HG02870 (cell line): ENCODE measurements around the gene VAV3.
A peak's percentile ranks its signal among the peaks of the same experiment; 100 is the strongest.
"Not testable (repeated sequence)": the region's sequence is repeated elsewhere in the genome, so short reads cannot be mapped to it uniquely, and the experiment has no call there.

Source experiments
- ATAC-seq: cut with Tn5 transposase; IDR thresholded peaks from one replicate; pipeline ENCODE4 v1.9.1; 2021; ENCODE audit warnings: mild to moderate bottlenecking, moderate library complexity; ENCODE audit not compliant: unreplicated experiment

Gene VAV3

DNA sequence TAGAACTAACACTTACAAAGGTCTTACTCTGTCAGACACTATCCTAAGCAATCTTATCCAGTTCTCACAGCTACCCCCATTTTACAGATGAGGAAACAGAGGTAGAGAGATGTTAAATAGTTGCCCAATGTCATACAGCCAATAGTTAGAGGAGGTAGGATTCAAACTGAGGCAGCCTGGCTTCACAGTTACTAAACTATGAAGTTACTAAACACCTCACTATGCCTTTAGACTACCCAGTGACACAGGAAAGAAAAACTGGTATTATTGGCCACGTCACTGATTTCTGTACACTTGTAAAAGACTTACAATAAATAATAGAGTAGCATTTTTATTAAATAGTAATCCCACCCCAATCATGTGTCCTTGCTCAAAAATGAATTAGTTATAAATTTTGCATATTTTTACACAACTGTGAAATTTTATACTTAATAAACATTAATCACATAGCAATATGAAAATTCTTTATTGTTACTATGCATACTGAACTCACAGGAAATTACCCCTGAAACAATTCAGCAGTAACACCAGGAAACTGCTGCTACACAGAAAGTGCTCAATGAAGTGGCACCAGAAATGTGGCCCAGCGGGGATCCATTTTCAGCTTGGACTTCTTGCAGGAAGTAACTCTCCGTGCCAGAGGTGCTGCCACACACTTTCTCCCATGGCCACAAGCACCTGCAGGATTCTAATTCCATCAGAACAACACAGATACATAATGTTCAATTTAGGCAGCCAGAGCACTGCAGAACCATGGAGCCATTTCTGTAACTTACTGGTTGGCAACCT, 69.4 kb downstream of the VAV3 start:
- ATAC-seq: no peak

DNA sequence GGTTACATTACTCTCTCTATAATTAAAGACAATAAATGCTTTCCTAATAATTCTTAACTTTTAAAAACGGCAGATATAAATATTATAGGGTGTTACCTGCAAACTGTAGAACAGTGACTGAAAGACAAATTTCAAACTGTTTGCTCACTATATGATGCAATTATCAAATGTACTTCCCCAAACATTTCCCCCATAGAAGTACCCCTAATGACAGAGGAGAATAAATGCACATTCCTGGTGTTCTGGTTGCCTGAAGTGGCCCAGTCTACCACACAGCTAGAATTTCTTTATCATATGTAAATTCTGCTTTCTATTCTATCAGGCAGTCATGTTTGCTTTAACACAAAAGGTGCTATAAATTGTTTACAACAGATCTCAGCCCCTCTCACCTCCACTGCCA, 70.4 kb downstream of the VAV3 start:
- no peak for ATAC-seq

DNA sequence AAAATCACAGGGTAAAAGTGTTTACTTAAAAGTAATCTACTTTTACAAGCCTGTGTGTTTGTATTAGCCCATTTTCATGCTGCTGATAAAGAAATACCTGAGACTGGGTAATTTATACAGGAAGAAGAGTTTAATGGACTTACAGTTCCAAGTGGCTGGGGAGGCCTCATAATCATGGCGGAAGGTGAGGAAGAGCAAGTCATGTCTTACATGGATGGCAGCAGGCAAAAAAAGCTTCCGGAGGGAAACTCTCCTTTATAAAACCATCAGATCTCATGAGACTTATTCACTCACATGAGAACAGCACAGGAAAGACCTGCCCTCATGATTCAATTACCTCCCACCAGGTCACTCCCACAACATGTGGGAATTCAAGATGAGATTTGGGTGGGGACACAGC, 71.6 kb downstream of the VAV3 start:
- ATAC-seq: not testable (repeated sequence)

DNA sequence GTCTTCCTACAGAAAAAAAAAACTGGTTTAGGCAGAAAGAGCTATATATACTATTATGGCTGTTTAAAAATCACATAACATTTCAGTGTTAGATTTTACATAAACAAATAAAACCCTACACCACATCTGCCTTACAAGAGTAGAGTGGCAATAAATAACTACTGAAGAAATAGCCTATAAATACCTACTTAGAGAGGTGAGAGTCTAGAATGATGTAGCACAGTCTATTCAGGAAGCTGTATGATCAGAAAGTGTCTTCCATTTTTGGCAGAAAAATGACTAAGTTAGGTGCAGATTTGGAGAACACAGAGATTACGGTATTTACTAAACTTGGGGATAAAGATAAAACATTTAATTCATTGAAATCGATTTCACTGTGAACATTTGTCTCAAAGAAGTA, 75.5 kb downstream of the VAV3 start:
- peak; percentile 45 for ATAC-seq

DNA sequence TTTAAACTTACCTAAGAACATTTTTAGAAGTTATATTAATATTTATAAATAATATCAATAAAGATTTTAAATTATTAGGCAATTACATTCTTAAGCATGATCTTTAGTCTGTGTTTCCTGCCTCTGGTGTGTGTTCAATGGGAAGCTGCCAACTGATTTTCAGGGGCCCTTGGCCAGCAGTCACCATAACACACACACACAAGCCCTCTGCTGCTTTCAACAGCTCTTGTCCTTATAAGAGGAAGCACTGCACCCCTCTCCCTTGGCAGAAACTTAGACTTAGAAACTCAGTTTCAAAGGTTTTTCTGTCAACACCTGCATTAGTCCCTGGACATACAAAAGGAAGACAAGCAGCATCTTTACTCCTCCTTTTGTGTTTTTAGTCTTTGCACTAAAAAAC, 81.4 kb downstream of the VAV3 start:
- no peak for ATAC-seq

DNA sequence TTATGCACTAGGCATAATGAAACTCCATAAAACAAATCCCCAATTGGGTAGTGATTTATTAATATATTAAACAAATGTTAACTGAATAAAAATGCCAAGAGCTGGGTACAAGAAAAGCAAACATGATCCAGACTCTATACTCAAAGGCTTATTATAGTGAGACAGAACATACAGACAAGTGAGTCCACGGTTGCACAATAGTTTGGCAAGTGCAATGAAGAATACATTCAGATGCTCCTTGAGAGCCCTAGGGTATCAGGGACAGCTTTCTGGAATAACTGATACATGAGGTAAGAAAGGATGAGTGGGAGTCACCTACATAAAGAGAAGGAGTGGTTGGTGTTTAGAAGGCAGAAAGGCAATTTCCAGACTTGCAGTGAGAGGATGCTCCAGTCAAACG, 85.1 kb downstream of the VAV3 start:
- ATAC-seq: no peak

DNA sequence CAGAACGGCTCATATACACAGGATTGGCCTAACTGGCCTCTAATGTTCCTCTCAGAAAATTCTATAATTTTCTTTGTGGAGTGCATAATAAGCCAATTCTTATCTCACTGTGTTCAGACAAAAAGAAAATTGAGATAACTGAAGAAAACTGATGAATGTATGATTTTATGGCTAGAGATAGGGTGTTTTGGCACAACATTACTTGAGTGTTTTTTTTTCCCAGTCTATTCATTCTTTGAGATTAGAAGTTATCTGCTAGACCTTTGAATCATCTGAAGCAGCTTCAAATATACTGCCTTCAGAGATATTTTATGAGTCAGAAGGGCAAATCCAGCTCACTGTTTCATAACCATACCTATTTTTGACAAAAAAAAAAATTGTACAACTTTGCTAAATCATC, 85.6 kb downstream of the VAV3 start:
- no peak for ATAC-seq

DNA sequence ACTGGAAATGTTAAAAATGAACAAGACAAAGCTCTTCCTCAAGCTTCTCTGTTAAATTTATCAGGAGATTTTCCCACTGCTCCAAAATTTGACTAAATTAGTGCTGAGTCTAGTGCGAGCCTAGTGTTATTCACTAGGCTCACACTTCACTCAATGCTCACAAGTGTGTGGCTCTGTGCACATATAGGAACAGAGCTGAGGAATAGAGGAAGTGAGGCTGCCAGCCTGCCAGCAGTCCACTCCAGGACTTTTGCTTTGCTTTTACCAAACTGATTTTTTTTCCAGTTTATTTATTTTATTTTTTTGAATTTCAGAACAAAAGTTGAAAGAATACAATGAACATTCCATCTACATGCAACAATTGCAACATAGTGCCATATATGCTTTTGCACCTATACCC, 87.2 kb downstream of the VAV3 start:
- ATAC-seq: no peak

DNA sequence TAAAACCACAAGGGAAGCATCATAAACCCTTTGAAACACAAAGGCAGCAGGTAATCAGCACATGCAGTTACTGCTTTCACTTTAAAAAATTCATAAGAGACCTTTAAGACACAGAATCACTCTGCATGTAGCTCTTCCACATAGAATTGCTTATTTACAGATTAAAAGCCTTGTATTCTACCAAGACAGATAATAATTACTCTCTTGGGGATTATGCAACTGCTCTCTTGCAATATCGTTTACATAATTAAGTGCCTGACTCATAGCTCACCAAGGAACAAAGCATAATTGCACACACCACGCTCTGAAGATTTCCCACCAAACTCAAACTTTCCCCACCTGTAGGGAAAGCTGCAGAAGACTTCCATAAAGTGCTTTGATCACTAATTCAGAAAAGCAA, 87.9 kb downstream of the VAV3 start:
- no peak for ATAC-seq

DNA sequence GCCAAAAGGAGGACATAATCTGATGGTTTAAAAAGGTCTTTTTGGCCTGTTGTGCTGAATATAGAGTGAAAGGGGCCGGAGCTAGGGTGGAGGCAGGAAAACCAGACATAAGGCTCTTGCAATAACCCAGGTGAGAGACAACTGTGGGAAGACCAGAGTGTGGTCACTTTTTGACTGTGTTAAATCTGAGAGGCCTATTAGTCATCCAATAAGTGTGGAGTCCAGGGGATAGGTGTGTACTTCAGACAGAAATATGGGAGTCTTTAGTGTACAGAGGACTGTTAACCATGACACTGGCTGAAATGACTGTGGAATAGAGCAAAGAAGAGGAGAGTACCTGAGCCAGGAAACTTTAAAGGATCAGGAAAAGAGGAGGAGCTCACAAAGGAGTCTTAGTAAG, 89.3 kb downstream of the VAV3 start:
- no peak for ATAC-seq

DNA sequence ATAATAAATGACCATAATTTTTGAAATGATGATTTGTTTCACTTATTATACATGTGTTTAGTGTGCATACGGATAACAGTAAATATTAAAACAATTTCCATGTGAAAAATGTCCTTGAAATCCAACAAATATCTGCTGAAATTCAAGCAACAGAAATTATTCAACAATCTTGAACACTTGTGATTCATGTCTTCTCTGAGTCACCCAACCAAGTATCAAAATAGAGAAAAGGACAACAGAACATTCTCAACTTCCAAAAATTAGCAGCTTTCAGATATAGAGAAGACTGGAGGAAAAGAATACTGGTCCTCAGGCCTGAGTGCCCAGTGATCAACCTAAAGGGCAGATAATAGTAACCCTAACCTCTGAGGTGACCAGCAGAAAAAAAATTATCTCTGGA, 90.8 kb downstream of the VAV3 start:
- ATAC-seq: no peak

DNA sequence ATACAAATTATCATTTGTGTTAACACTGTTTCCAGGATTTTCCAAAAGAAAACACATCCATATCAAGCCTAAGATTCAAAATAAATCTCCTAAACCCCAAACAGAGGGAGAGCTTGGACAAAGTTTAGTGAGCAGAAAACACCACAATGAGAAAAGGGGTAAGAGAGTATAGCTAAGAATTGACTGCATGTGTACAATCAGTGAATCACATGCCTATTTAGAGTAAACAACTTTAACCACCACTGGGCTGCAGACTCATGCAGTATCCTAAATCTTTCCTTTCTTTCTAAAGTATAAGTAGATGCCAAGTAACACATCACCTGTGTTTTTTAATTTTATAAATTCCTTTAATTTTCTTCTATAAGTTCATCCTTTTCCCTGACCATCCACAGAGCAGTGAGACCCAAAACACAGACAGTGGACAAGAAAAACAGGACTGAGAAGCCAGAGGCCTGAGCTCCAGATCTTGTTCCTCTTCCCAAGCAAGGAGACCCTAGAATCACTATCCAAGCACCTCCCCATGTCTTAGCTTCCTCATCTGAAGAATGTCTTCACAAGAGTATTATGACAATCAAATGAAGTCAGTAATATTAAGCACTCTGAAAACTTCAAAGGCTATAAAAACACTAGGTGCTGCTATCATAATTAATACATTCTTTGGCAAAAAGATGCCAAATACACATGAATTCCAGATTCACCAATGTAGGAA, 93.1 kb downstream of the VAV3 start:
- ATAC-seq: no peak

DNA sequence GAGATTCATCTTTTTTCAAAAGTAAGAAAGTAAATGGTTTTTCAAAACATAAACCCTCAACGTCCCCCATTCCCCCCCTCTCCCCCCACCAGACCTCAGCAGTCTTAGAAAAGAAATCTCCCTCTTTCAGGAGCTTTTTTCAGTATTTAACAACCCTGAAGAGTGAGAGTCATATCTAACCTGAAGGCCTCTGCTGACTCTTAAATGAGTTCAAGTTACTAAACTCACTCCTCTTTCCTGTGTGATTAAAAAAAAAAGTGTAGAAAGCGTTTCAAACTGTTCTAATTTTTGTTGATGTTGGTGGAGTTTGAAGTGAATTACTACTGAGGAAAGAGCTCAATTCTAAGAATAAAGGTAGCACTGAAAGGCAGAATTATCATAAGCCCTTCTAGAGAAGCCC, 93.7 kb downstream of the VAV3 start:
- peak; percentile 71 for ATAC-seq

DNA sequence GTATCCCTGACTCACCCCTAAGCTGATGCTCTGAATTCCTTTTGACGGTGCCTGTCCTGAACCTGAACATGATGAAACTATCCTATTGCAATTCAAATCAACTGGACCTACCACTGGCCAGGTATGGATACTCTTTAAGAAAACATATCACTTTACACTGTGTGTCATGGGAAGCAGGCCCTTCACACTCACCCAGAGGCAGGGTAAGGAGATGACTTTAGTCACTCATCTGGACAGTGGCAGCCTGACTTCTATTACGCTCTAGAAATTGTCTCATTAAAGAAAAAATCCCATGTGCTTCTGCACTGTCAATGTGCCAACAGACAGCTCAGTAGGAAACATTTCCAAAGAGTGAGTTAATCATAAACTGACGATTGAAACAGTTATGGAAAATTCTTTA, 94.3 kb downstream of the VAV3 start:
- no peak for ATAC-seq

DNA sequence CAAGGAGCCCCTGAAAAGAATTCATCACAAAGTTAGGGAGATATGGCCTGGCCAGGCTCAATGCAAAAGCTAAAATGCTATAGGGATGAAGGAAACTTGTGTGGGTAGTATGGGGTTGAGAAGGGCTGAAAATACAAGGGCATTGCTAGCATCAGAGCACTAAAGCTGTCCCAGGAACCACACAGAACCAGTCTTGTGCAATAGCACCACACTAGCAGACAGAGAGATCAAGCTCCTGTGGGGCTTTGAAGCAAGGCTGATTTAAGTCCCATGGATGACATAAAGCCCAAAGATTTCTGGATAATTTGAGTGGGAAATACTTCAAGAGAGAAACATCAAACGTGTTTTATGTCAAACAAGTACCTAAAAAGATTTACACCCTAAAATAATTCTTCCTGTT, 97.1 kb downstream of the VAV3 start:
- no peak for ATAC-seq

DNA sequence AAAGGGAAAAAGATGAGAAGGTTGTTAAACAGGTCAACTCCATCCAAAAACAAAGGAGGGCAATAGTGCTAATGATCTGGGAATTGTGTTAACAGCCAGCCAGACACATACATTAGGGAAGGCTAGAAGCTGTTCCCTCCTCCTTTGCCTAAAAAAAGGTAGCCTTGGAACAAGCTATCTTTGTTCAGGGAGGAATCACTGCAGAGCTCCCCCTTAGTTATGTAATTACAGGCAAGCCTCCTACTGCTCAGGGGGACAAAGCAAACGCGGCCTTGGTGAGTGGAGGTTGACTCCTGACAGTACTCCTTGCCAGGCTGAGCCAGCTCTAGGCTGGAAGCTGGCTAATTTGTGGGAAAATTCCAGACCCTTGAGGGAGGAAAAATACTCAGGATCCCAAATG, 97.6 kb downstream of the VAV3 start:
- no peak for ATAC-seq

DNA sequence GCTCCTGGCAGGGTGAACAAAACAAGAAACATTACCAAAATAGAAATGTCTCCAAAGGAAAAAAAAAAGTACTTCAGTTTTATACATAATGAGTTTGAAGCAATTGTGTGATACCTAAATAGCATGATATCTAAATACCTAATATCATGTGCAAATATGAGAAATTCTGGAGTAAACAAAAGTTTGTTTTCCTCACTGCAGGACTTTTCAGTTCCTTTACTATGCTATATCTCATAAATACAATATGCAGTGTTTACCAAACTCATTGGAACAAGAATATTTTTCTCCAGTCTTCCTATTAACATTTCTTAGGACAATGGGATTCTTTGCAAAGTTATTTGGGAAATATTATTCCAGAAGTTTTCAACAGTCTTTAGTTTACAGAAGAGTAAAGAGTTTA, 98.1 kb downstream of the VAV3 start:
- no peak for ATAC-seq

DNA sequence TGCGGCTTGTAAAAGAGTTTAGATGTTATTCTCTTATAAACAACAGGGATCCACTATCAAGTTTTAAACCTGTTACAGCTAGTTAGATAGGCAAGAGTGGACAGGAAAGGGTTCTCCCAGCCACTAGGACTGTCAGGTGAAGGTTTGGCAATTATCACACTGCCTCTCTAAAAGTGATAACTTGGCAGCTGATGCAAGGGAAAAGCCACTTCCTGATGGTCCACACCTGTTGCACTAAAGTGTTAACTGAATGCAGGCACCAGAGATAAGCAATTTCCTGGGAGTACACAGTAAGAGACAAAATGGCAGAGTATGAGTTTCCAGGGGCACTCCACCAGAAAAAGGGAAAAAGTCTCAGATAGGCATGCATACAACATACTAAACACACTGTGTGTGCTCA, 99.4 kb downstream of the VAV3 start:
- ATAC-seq: no peak

DNA sequence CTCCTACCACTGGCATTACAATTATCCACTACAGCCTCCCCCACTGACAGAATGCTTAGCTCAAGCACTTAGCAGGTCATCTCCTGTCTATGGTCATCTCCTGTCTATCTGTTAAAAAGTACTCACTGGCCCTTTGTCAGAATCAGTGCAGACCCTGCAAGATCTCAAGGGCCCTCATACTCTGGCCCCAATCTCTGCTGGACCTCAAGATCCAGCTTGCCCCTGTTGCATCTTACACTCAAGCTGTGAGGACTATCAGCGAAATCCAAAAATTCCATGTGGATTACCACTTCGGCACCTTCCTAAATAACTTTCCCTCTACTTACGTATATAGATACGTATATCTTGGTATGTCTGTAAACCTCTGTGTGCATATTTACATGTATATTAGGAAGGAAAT, 101.6 kb downstream of the VAV3 start:
- no peak for ATAC-seq

DNA sequence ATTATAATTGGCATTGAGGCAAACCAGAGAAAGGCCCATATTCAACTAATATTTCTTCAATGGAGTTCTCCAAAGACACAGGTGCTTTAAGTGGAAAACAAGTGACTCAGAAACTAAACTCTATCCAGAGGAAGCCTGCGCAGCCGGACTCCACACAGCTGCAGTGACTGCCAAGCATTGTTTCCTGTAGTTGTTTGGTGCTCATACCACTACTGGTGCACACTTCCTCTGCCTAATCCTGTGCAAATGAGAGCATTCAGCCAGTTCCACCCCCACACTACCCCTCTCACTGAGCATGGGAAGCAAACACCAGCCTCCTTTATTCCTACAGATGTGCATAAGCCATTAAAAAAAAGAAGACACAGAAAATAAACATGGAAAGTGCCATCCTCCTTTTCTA, 102.9 kb downstream of the VAV3 start:
- ATAC-seq: no peak

DNA sequence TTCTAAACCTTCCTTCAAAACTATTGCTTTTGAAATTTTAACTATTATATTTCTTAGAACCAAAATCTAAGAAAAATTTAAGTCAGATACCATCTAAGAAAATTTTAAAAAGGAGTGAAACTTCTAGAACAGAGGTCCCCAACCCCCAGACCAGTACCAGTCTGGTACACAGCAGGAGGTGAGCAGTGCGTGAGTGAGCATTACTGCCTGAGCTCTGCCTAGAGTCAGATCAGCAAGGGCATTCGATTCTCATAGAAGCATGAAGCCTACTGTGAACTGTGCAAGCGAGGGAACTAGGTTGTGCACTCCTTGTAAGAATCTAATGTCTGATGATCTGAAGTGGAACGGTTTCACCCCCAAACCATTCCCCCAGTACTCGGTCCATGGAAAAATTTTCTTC, 106.7 kb downstream of the VAV3 start:
- no peak for ATAC-seq

DNA sequence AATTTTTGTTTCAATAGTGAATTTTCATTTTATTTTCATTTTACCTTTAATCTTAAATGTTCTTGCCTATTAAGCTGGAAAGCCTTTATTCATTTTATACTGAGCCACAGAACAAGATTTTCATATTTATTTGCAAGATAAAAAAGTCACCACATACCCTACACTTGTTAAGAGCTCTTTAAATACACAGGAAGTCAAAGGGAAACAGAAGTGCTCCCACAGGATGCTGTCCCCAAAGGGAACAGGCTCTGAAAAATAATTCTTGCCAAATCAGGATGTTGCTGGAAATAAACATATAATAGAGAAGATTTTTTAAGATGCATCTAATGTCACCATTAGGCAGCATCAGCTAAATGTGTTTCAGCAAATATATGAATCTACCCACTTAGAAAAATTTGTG, 113.6 kb downstream of the VAV3 start:
- no peak for ATAC-seq
